ENCODE data around the gene PRKCD. TPM values are rescaled to one million over a fixed set of nuclear protein-coding genes. Genes with fewer than 3 reads are reported as not detected.
A peak's percentile ranks its signal among the peaks of the same experiment; 100 is the strongest.

PRKCD gene
- total RNA-seq = 10 to 100 TPM; 31.3 to 31.5 TPM
- long read RNA-seq, transcript PRKCD-202 (18 exons, 2,810 nt) = major isoform, 11 of 23 reads
- long read RNA-seq, partial matches to known transcripts = 8 of 23 reads
- long read RNA-seq, other reads (novel, unspliced or antisense) = 1 of 23 reads

- ATAC-seq (peak; percentile 87 to 92), DNase-seq (peak; percentile 89)
- intact Hi-C loops (cut with DNase I) = no loop called here
These were observed at the start of gene PRKCD for GRCh38 chr3:53160660-53161449. PRKCD (plus strand) TSS chr3:53161209; CDS start chr3:53178423, 17,214 bp downstream.

- ATAC-seq = no peak
- intact Hi-C loops (cut with DNase I) = no loop called here
- no peak for DNase-seq
These were observed 49.2 kb upstream of the PRKCD start for GRCh38 chr3:53111822-53112221.

- ATAC-seq (peak; percentile 78 to 82), DNase-seq (peak; percentile 70)
- intact Hi-C loops (cut with DNase I) = loop anchor here (1.0 to 2.0 kb wide), 2 partner anchors 83 kb away; no protein-coding TSS in a partner anchor
These were observed 47.6 kb upstream of the PRKCD start for GRCh38 chr3:53113293-53114010.

- DNase-seq (peak; percentile 82), ATAC-seq (peak; percentile 83 to 85)
- intact Hi-C loops (cut with DNase I) = loop anchor here (1.0 to 2.0 kb wide), 2 partner anchors 82 to 83 kb away; no protein-coding TSS in a partner anchor
These were observed 47.0 kb upstream of the PRKCD start for GRCh38 chr3:53114011-53114400.

GRCh38 chr3:53114412-53115074 is 46.5 kb upstream of the PRKCD start:
- no peak for DNase-seq
- intact Hi-C loops (cut with DNase I) = loop anchor here (1.0 to 2.0 kb wide), 2 partner anchors 82 kb away; no protein-coding TSS in a partner anchor
- ATAC-seq = no peak

- DNase-seq = no peak
- no peak for ATAC-seq
- intact Hi-C loops (cut with DNase I) = no loop called here
These were observed 44.1 kb upstream of the PRKCD start for GRCh38 chr3:53116956-53117355.

GRCh38 chr3:53120336-53120735 is 40.7 kb upstream of the PRKCD start:
- DNase-seq (no peak), ATAC-seq (no peak)
- intact Hi-C loops (cut with DNase I) = no loop called here

GRCh38 chr3:53122255-53122932 is 38.6 kb upstream of the PRKCD start:
- intact Hi-C loops (cut with DNase I) = no loop called here
- DNase-seq (no peak), ATAC-seq (peak; percentile 66 to 70)

GRCh38 chr3:53122933-53123305 is 38.1 kb upstream of the PRKCD start:
- intact Hi-C loops (cut with DNase I) = no loop called here
- DNase-seq = no peak
- peak in 1 of 2 donors; percentile 20 for ATAC-seq

- intact Hi-C loops (cut with DNase I) = no loop called here
- ATAC-seq (no peak), DNase-seq (no peak)
These were observed 37.5 kb upstream of the PRKCD start for GRCh38 chr3:53123510-53123909.

- intact Hi-C loops (cut with DNase I) = no loop called here
- no peak for DNase-seq
- no peak for ATAC-seq
These were observed 37.1 kb upstream of the PRKCD start for GRCh38 chr3:53123953-53124352.

GRCh38 chr3:53126601-53127000 is 34.4 kb upstream of the PRKCD start:
- intact Hi-C loops (cut with DNase I) = no loop called here
- DNase-seq = no peak
- no peak for ATAC-seq

GRCh38 chr3:53129344-53129743 is 31.7 kb upstream of the PRKCD start:
- DNase-seq (no peak), ATAC-seq (peak in 1 of 2 donors; percentile 3)
- intact Hi-C loops (cut with DNase I) = no loop called here

GRCh38 chr3:53130179-53131061 is 30.6 kb upstream of the PRKCD start, which contains the start of gene RFT1:
RFT1 (minus strand) TSS chr3:53130435; CDS start chr3:53130400, 35 bp downstream.
- intact Hi-C loops (cut with DNase I) = loop anchor here (5.0 kb wide), 1 partner anchor 67 kb away; no protein-coding TSS in a partner anchor
- ATAC-seq = peak; percentile 97
- DNase-seq = peak; percentile 99

GRCh38 chr3:53131096-53131495 is 29.9 kb upstream of the PRKCD start:
- DNase-seq (no peak), ATAC-seq (no peak)
- intact Hi-C loops (cut with DNase I) = loop anchor here (5.0 kb wide), 1 partner anchor 66 kb away; no protein-coding TSS in a partner anchor

GRCh38 chr3:53132347-53132746 is 28.7 kb upstream of the PRKCD start:
- DNase-seq = no peak
- intact Hi-C loops (cut with DNase I) = loop anchor here (5.0 kb wide), 1 partner anchor 65 kb away; no protein-coding TSS in a partner anchor

GRCh38 chr3:53134631-53135232 is 26.3 kb upstream of the PRKCD start:
- DNase-seq = peak; percentile 75
- ATAC-seq = peak; percentile 67 to 73
- intact Hi-C loops (cut with DNase I) = loop anchor here (5.0 kb wide), 1 partner anchor 63 kb away; no protein-coding TSS in a partner anchor

More at GRCh38 chr3:53132347-53132746, 28.7 kb upstream of the PRKCD start:
- no peak for ATAC-seq

Measured in left cardiac atrium (tissue), 4 donors.